ENCODE data around the gene IFNL2.

IFNL2 gene

DNA sequence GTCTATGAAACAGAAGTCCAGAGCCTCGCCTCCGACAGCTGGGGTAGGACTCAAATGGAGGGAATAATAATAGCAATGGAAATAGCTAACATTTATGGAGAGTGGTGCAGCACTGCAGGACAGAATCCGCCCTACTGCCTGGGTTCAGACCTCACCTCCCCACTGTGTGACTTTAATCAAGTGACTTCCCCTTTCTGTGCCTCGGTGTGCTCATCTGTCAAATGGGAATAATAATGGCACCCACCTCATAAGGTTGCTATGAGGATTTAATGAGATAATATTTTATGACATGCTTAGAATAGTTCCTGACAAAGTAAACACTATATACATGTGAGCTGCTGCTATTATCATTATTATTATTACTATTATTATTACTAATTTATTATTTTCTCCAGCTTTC is 49.3 kb downstream of the IFNL2 start:
- peaks cover 9 to 38% (median 30%) of the 10 kb centered on the region in 4 experiments for H3K36me3 ChIP-seq (ENCODE audit: control insufficient read depth in 4 of 4, insufficient read depth in 4 of 4, low read length in 3 of 4)
- H3K4me1 ChIP-seq (ENCODE audit: control extremely low read depth in 1 of 4, control insufficient read depth in 4 of 4, insufficient read depth in 4 of 4, low read length in 3 of 4) = peaks cover 0 to 18% (median 11%) of the 10 kb centered on the region in 4 experiments
- no peak overlapping the region for H3K27ac ChIP-seq (ENCODE audit: insufficient read depth in 1 of 2, low read depth in 1 of 2, low read length in 2 of 2, poor library complexity in 1 of 2, severe bottlenecking in 2 of 2)
- no peak for DNase-seq
- ChIA-PET CTCF (no interaction called here), POLR2A (no interaction called here)
- H3K4me3 ChIP-seq (ENCODE audit: control insufficient read depth in 1 of 7, extremely low read depth in 1 of 7, insufficient read depth in 4 of 7, low read depth in 2 of 7, low read length in 6 of 7) = no peak overlapping the region
- H3K27me3 ChIP-seq (replicated peaks in 2 of 5; ENCODE audit: control insufficient read depth in 4 of 5, insufficient read depth in 5 of 5, low read length in 4 of 5) = no peaks in the 10 kb centered on the region
- H3K9me3 ChIP-seq (ENCODE audit: control extremely low read depth in 1 of 5, control insufficient read depth in 4 of 5, insufficient read depth in 2 of 5, low read depth in 1 of 5, low read length in 4 of 5) = no peaks in the 10 kb centered on the region
- 96% methylated on average over 3 of the region's 4 CpGs for WGBS (ENCODE audit: insufficient coverage)

DNA sequence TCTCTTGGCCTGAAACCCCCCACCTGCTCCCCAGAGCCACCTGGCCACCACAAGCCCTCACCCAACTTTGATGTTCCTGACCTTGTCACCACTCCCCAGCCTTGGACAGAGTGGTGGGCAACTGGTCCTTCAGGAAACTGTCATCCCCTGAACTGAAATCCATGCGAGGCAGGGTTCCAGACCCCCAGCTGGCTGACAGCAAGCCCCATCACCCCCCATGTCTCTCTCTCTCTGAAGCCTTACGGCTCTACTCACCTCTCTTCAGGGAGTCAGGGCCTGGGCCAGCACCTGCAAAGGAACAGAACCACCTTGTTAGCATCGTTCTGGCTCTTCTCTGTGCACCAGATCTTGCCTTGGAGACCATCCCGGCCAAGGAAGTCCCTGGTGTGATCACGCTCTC is 49.9 kb downstream of the IFNL2 start:
- ChIA-PET POLR2A (no interaction called here), CTCF (no interaction called here)
- DNase-seq = no peak
- 94% methylated on average over 4 of the region's 5 CpGs for WGBS (ENCODE audit: insufficient coverage)
- H3K27ac ChIP-seq (ENCODE audit: insufficient read depth in 1 of 2, low read depth in 1 of 2, low read length in 2 of 2, poor library complexity in 1 of 2, severe bottlenecking in 2 of 2) = no peak overlapping the region
- H3K4me3 ChIP-seq (ENCODE audit: control insufficient read depth in 1 of 7, extremely low read depth in 1 of 7, insufficient read depth in 4 of 7, low read depth in 2 of 7, low read length in 6 of 7) = no peak overlapping the region
- H3K36me3 ChIP-seq (ENCODE audit: control insufficient read depth in 4 of 4, insufficient read depth in 4 of 4, low read length in 3 of 4) = peaks cover 5 to 33% (median 25%) of the 10 kb centered on the region in 4 experiments
- H3K4me1 ChIP-seq (ENCODE audit: control extremely low read depth in 1 of 4, control insufficient read depth in 4 of 4, insufficient read depth in 4 of 4, low read length in 3 of 4) = peaks cover 0 to 18% (median 11%) of the 10 kb centered on the region in 4 experiments
- no peaks in the 10 kb centered on the region for H3K9me3 ChIP-seq (ENCODE audit: control extremely low read depth in 1 of 5, control insufficient read depth in 4 of 5, insufficient read depth in 2 of 5, low read depth in 1 of 5, low read length in 4 of 5)
- H3K27me3 ChIP-seq (replicated peaks in 2 of 5; ENCODE audit: control insufficient read depth in 4 of 5, insufficient read depth in 5 of 5, low read length in 4 of 5) = no peaks in the 10 kb centered on the region

DNA sequence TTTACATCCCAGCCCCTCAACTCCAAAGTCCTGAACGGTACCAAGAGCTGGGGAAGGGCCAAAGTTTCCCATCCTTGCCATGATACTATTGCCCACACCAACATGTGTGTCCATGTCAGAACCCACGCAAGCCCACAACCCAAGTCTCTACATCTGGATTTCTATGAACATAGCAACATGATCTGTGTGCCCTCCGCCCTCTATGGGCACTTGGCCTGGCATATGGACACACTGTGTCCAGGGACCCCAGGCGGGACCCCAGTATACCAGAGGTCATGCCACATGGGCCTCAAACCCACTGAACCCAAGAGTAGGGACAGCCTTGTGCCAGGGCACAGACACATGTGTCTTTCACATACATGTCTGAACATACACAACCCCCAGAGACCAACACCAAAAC is 50.5 kb downstream of the IFNL2 start:
- Histone ChIP-seq H3K27ac (ENCODE audit: insufficient read depth in 1 of 2, low read depth in 1 of 2, low read length in 2 of 2, poor library complexity in 1 of 2, severe bottlenecking in 2 of 2) (no peak overlapping the region), H3K27me3 (replicated peaks in 2 of 5; ENCODE audit: control insufficient read depth in 4 of 5, insufficient read depth in 5 of 5, low read length in 4 of 5) (no peaks in the 10 kb centered on the region), H3K4me1 (ENCODE audit: control extremely low read depth in 1 of 4, control insufficient read depth in 4 of 4, insufficient read depth in 4 of 4, low read length in 3 of 4) (peaks cover 0 to 18% (median 11%) of the 10 kb centered on the region in 4 experiments), H3K9me3 (ENCODE audit: control extremely low read depth in 1 of 5, control insufficient read depth in 4 of 5, insufficient read depth in 2 of 5, low read depth in 1 of 5, low read length in 4 of 5) (no peaks in the 10 kb centered on the region), H3K36me3 (ENCODE audit: control insufficient read depth in 4 of 4, insufficient read depth in 4 of 4, low read length in 3 of 4) (peaks cover 3 to 29% (median 23%) of the 10 kb centered on the region in 4 experiments), H3K4me3 (ENCODE audit: control insufficient read depth in 1 of 7, extremely low read depth in 1 of 7, insufficient read depth in 4 of 7, low read depth in 2 of 7, low read length in 6 of 7) (no peak overlapping the region)
- POLR2A ChIA-PET = no interaction called here
- WGBS (ENCODE audit: insufficient coverage) = 99% methylated on average over 4 of the region's 4 CpGs
- CTCF ChIA-PET = no interaction called here
- no peak for DNase-seq

DNA sequence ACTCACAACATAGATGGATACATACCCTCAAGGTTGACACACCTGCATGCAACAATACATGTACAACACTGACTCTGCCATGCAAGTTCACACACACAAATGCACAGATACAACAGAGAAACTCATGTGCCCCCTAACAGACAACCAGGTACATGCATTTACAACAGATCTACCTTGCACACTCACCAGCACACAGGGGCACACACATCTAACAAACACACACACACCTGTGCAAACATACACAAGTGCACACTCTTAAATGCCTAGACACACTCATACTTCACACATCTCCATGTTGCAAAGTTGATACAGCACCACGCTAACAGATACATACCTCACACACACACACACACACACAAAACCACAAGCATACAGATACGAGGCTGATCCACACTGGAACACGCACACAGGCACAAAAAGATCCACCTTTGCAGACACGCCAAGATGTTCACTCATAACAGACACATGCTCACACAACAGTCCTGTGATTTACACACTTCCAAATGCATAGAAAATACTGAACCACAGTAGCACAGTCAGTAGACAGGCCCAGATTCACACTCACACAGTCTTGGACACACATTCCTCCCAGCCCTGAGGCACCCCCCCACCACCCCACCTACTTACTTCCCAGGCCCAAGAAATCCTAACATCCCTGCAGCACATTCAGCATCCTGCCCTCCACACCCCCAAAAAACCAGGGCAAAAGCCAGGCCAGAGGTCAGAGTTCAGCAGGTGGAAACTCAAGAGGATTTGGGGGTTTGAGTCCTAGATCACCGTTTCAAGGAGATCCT is 51.1 kb downstream of the IFNL2 start:
- Histone ChIP-seq H3K4me1 (ENCODE audit: control extremely low read depth in 1 of 4, control insufficient read depth in 4 of 4, insufficient read depth in 4 of 4, low read length in 3 of 4) (peaks cover 0 to 18% (median 11%) of the 10 kb centered on the region in 4 experiments), H3K27ac (ENCODE audit: insufficient read depth in 1 of 2, low read depth in 1 of 2, low read length in 2 of 2, poor library complexity in 1 of 2, severe bottlenecking in 2 of 2) (no peak overlapping the region), H3K4me3 (ENCODE audit: control insufficient read depth in 1 of 7, extremely low read depth in 1 of 7, insufficient read depth in 4 of 7, low read depth in 2 of 7, low read length in 6 of 7) (peak overlapping the region in 3 of 7 experiments; percentile 4 to 79 (median 69)), H3K27me3 (replicated peaks in 2 of 5; ENCODE audit: control insufficient read depth in 4 of 5, insufficient read depth in 5 of 5, low read length in 4 of 5) (no peaks in the 10 kb centered on the region), H3K36me3 (ENCODE audit: control insufficient read depth in 4 of 4, insufficient read depth in 4 of 4, low read length in 3 of 4) (peaks cover 3 to 23% (median 18%) of the 10 kb centered on the region in 4 experiments), H3K9me3 (ENCODE audit: control extremely low read depth in 1 of 5, control insufficient read depth in 4 of 5, insufficient read depth in 2 of 5, low read depth in 1 of 5, low read length in 4 of 5) (no peaks in the 10 kb centered on the region)
- 100% methylated on average over 2 of the region's 5 CpGs for WGBS (ENCODE audit: insufficient coverage)
- ChIA-PET CTCF (no interaction called here), POLR2A (no interaction called here)
- no peak for DNase-seq
